B cell (primary cell): Measurements from ENCODE around the gene FAF1.
A peak's percentile ranks its signal among the peaks of the same experiment; 100 is the strongest.

Source experiments
- EZH2 ChIP-seq: IDR thresholded peaks from 2 replicates; pipeline ENCODE4 v1.6.1; 2012; ENCODE audit warnings: borderline replicate concordance, low read depth, mild to moderate bottlenecking, moderate library complexity, low read length; ENCODE audit not compliant: insufficient read depth, poor library complexity, severe bottlenecking
- TF ChIP-seq, protein P1 (sequence below): fragments of 200-600 bp; IDR thresholded peaks from one replicate; pipeline ENCODE4 v1.8.0; 2022; ENCODE audit warnings: antibody characterized with exemption, mild to moderate bottlenecking

DNA sequence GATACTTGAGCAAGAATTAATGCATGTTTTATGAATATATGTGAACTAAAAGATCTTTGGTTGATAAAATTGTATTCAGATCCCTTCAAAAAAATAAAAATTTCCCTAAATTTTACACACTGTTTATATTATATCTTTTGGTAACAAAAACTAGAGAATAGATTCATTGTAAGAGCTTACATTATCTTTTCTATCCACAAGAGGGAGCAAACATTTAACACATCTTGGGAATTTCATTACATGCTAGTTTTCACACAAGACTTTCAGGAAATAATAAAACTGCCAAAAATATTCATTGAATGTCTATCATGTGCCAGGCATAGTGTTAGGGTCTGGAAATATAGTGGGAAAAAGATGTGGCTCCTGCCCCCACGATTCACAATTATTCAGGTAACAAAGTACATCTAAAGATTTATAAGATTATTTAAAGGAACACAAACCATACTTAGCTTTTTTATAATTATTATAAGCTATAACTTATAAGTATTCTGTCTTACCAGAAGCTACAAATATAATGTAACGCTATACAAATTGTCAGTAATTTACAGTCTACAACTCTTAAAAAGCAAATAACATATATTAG, 30.6 kb downstream of the FAF1 start:
- TF ChIP-seq, protein P1, sequence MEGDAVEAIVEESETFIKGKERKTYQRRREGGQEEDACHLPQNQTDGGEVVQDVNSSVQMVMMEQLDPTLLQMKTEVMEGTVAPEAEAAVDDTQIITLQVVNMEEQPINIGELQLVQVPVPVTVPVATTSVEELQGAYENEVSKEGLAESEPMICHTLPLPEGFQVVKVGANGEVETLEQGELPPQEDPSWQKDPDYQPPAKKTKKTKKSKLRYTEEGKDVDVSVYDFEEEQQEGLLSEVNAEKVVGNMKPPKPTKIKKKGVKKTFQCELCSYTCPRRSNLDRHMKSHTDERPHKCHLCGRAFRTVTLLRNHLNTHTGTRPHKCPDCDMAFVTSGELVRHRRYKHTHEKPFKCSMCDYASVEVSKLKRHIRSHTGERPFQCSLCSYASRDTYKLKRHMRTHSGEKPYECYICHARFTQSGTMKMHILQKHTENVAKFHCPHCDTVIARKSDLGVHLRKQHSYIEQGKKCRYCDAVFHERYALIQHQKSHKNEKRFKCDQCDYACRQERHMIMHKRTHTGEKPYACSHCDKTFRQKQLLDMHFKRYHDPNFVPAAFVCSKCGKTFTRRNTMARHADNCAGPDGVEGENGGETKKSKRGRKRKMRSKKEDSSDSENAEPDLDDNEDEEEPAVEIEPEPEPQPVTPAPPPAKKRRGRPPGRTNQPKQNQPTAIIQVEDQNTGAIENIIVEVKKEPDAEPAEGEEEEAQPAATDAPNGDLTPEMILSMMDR = peak; percentile 81
- no peak for TF ChIP-seq EZH2
